A549 (cell line): Measurements from ENCODE around the gene FGD4. TPM values are rescaled to one million over a fixed set of nuclear protein-coding genes. Genes with fewer than 3 reads are reported as not detected.

Source experiments
- ATAC-seq, 2 experiments: fragments of 200-7000 bp in 1 of 2; fragments of >200 bp in 1 of 2; cut with Nextera tagmentation in 1 of 2; cut with Tn5 transposase in 1 of 2; 3 replicates each; pipeline versions ENCODE4 v1.8.0 to v1.9.1; 2018 to 2020; ENCODE audit warnings: mild to moderate bottlenecking in 1 of 2, moderate library complexity in 1 of 2
- CTCF ChIA-PET: fragments of 300-600 bp; sonication (Branson Sonifier 250); formaldehyde crosslinking; extraction: SDS; loops from one replicate; lab custom pipeline; 2021; ENCODE audit warnings: antibody characterized with exemption, inconsistent platforms; lab: Yijun Ruan, JAX
- POLR2A ChIA-PET: fragments of 350-600 bp; formaldehyde crosslinking; extraction: SDS; loops from one replicate; lab custom pipeline; 2021; ENCODE audit warnings: antibody characterized with exemption, inconsistent platforms; lab: Yijun Ruan, JAX
- DNase-seq, 2 experiments: peaks; one replicate each; pipeline versions ENCODE4 v3.0.0 to v3.0.0-alpha.2; 2011 to 2016; ENCODE audit warnings: low read depth in 1 of 2, low spot score in 1 of 2
- FAIRE-seq: peaks from 2 replicates; lab custom pipeline; 2011; peaks lifted over from hg19 to GRCh38; lab: Jason Lieb, UNC
- H3K27ac ChIP-seq, 2 experiments: fragments of >200 bp; sonication (Bioruptor Twin); formaldehyde crosslinking; 3 replicates each; pipeline ENCODE4 v1.5.1; 2016 to 2017
- H3K4me1 ChIP-seq: fragments of >200 bp; sonication (Bioruptor Twin); formaldehyde crosslinking; 3 replicates; pipeline ENCODE4 v1.6.1; 2016
- H3K4me2 ChIP-seq: fragments of >200 bp; sonication (Bioruptor Twin); formaldehyde crosslinking; 3 replicates; pipeline ENCODE4 v1.6.1; 2016
- H3K4me3 ChIP-seq: fragments of >200 bp; sonication (Bioruptor Twin); formaldehyde crosslinking; 3 replicates; pipeline ENCODE4 v1.5.1; 2016
- H3K9me3 ChIP-seq: fragments of >200 bp; sonication (Bioruptor Twin); formaldehyde crosslinking; 3 replicates; pipeline ENCODE4 v1.6.1; 2016
- CBX2 ChIP-seq: fragments of 200-600 bp; sonication (generic); IDR thresholded peaks from 2 replicates; pipeline ENCODE4 v1.6.1; 2016; ENCODE audit warnings: low read depth, mild to moderate bottlenecking, borderline replicate concordance
- CBX8 ChIP-seq: fragments of 200-600 bp; sonication (generic); IDR thresholded peaks from 2 replicates; pipeline ENCODE4 v1.6.1; 2016
- CHD4 ChIP-seq: fragments of 200-600 bp; sonication (generic); IDR thresholded peaks from 2 replicates; pipeline ENCODE4 v1.6.1; 2016; ENCODE audit warnings: antibody characterized with exemption, mild to moderate bottlenecking, borderline replicate concordance
- EHF ChIP-seq: fragments of 250-450 bp; sonication (Bioruptor Pico); IDR thresholded peaks from 2 replicates; pipeline ENCODE4 v1.5.0; 2020; ENCODE audit warnings: mild to moderate bottlenecking
- FOSL2 ChIP-seq, 2 experiments: fragments of 450-650 bp in 1 of 2; fragments of >200 bp in 1 of 2; sonication (Bioruptor Twin) in 1 of 2; formaldehyde crosslinking; IDR thresholded peaks; 2 replicates each; pipeline versions ENCODE4 v1.5.0 to v1.6.1; 2016 to 2020; ENCODE audit warnings: mild to moderate bottlenecking in 1 of 2, moderate library complexity in 1 of 2
- FOXS1 ChIP-seq: fragments of 250-450 bp; sonication (Bioruptor Pico); IDR thresholded peaks from 2 replicates; pipeline ENCODE4 v1.5.0; 2020; ENCODE audit warnings: mild to moderate bottlenecking, moderate library complexity
- JUNB ChIP-seq: fragments of >200 bp; sonication (Bioruptor Twin); formaldehyde crosslinking; IDR thresholded peaks from 2 replicates; pipeline ENCODE4 v1.6.1; 2016
- KDM1A ChIP-seq: fragments of 200-600 bp; sonication (generic); IDR thresholded peaks from 2 replicates; pipeline ENCODE4 v1.6.1; 2016; ENCODE audit warnings: low read depth, mild to moderate bottlenecking
- MAFK ChIP-seq: fragments of 450-650 bp; IDR thresholded peaks from 2 replicates; pipeline ENCODE4 v1.6.1; 2014; ENCODE audit not compliant: partially characterized antibody
- NFE2L2 ChIP-seq: fragments of 150-350 bp; conservative IDR thresholded peaks from 2 replicates; pipeline ENCODE4 v1.6.1; 2014; ENCODE audit warnings: low read length
- NPAS2 ChIP-seq: fragments of 250-450 bp; sonication (Bioruptor Pico); IDR thresholded peaks from 2 replicates; pipeline ENCODE4 v1.8.0; 2022; ENCODE audit warnings: mild to moderate bottlenecking, moderate library complexity, borderline replicate concordance
- NR3C1 ChIP-seq: fragments of >200 bp; sonication (Bioruptor Twin); formaldehyde crosslinking; IDR thresholded peaks from 3 replicates; pipeline ENCODE4 v1.6.1; 2017
- PHF8 ChIP-seq: fragments of 200-600 bp; sonication (generic); IDR thresholded peaks from 2 replicates; pipeline ENCODE4 v1.6.1; 2016; ENCODE audit warnings: low read depth, mild to moderate bottlenecking, antibody characterized with exemption, moderate library complexity, borderline replicate concordance
- RARB ChIP-seq: fragments of 250-450 bp; sonication (Bioruptor Pico); IDR thresholded peaks from 2 replicates; pipeline ENCODE4 v1.8.0; 2021; ENCODE audit warnings: mild to moderate bottlenecking, moderate library complexity
- RCOR1 ChIP-seq: fragments of 150-350 bp; IDR thresholded peaks from 2 replicates; pipeline ENCODE4 v1.6.1; 2014; ENCODE audit warnings: antibody characterized with exemption, low read length, low read depth
- RFX5 ChIP-seq: fragments of 450-650 bp; IDR thresholded peaks from 2 replicates; pipeline ENCODE4 v1.7.1; 2014; ENCODE audit warnings: antibody characterized with exemption, mild to moderate bottlenecking, moderate library complexity
- RNF2 ChIP-seq: fragments of 200-600 bp; sonication (generic); IDR thresholded peaks from 2 replicates; pipeline ENCODE4 v1.6.1; 2016; ENCODE audit warnings: low read depth, mild to moderate bottlenecking, antibody characterized with exemption, moderate library complexity, borderline replicate concordance
- SMC3 ChIP-seq: fragments of >200 bp; sonication (Bioruptor Twin); formaldehyde crosslinking; IDR thresholded peaks from 3 replicates; pipeline ENCODE4 v1.6.1; 2018; ENCODE audit warnings: inconsistent platforms
- SREBF2 ChIP-seq: fragments of 450-650 bp; IDR thresholded peaks from 2 replicates; pipeline ENCODE4 v1.6.1; 2014; ENCODE audit warnings: mild to moderate bottlenecking, moderate library complexity
- ZNF302 ChIP-seq: fragments of 250-450 bp; sonication (Bioruptor Pico); IDR thresholded peaks from 2 replicates; pipeline ENCODE4 v1.9.0; 2021; ENCODE audit warnings: inconsistent platforms, mild to moderate bottlenecking, moderate library complexity
- WGBS: methylation state at CpG from one replicate; pipeline ENCODE4 v1.1.6; 2017; ENCODE audit errors: missing lambda C conversion rate; 5-methylcytosine and 5-hydroxymethylcytosine counted together
- polyA plus RNA-seq, 4 experiments: library from polyadenylated mRNA; depleted of rRNA in 3 of 4; stranded (reverse); fragments of >200 nt; fragmentation: RNase III in 1 of 4; extraction: RNeasy Plus Mini Kit Qiagen cat#74134 plus additional on column Dnase treatment in 1 of 4; gene quantifications; 2 replicates in 3 of 4; 3 replicates in 1 of 4; pipeline ENCODE4 v1.2.3, GENCODE V29; 2011 to 2017
- TF ChIP-seq, protein P1 (sequence below): IDR thresholded peaks from 2 replicates; pipeline ENCODE4 v1.6.1; 2012
- TF ChIP-seq, protein P2 (sequence below): fragments of 200-600 bp; sonication (generic); IDR thresholded peaks from 2 replicates; pipeline ENCODE4 v1.6.1; 2016; ENCODE audit warnings: antibody characterized with exemption, mild to moderate bottlenecking, moderate library complexity
- TF ChIP-seq, protein P3 (sequence below): fragments of >200 bp; sonication (Bioruptor Twin); formaldehyde crosslinking; IDR thresholded peaks from 2 replicates; pipeline ENCODE4 v1.6.1; 2016
- TF ChIP-seq, protein P4 (sequence below): fragments of 250-450 bp; sonication (Bioruptor Pico); IDR thresholded peaks from 2 replicates; pipeline ENCODE4 v1.5.0; 2020; ENCODE audit warnings: low read depth, mild to moderate bottlenecking, moderate library complexity
- TF ChIP-seq, protein P5 (sequence below): fragments of 250-450 bp; sonication (Bioruptor Pico); IDR thresholded peaks from 2 replicates; pipeline ENCODE4 v1.5.0; 2021; ENCODE audit warnings: mild to moderate bottlenecking, moderate library complexity, borderline replicate concordance

Gene FGD4
- polyA plus RNA-seq, 2 of the 4 experiments (the other 2 are of a cell fraction) = 2.2 to 6.0 TPM

DNA sequence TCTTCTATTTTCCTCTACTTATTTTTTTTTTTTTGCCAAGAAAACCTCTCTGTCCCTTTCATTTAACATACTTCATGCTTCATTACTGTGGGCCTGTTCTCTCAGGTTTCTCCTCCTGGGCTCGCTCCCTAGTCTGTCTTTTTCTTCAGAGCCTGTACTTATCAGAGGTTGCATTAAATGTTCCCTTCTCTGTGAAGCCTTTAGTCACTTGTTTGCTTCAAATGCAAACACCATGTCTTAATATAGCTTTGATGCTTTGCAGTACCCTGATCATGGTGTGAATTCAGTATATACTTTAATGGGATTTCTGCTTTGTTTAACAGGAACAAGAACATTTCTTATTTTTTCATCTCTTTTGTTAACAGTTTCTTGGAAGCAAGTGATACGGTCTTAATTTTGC is 207.1 kb downstream of the FGD4 start (continued):
- TF ChIP-seq, protein P1, sequence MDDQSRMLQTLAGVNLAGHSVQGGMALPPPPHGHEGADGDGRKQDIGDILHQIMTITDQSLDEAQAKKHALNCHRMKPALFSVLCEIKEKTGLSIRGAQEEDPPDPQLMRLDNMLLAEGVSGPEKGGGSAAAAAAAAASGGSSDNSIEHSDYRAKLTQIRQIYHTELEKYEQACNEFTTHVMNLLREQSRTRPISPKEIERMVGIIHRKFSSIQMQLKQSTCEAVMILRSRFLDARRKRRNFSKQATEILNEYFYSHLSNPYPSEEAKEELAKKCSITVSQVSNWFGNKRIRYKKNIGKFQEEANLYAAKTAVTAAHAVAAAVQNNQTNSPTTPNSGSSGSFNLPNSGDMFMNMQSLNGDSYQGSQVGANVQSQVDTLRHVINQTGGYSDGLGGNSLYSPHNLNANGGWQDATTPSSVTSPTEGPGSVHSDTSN = no peak
- TF ChIP-seq, protein P2, sequence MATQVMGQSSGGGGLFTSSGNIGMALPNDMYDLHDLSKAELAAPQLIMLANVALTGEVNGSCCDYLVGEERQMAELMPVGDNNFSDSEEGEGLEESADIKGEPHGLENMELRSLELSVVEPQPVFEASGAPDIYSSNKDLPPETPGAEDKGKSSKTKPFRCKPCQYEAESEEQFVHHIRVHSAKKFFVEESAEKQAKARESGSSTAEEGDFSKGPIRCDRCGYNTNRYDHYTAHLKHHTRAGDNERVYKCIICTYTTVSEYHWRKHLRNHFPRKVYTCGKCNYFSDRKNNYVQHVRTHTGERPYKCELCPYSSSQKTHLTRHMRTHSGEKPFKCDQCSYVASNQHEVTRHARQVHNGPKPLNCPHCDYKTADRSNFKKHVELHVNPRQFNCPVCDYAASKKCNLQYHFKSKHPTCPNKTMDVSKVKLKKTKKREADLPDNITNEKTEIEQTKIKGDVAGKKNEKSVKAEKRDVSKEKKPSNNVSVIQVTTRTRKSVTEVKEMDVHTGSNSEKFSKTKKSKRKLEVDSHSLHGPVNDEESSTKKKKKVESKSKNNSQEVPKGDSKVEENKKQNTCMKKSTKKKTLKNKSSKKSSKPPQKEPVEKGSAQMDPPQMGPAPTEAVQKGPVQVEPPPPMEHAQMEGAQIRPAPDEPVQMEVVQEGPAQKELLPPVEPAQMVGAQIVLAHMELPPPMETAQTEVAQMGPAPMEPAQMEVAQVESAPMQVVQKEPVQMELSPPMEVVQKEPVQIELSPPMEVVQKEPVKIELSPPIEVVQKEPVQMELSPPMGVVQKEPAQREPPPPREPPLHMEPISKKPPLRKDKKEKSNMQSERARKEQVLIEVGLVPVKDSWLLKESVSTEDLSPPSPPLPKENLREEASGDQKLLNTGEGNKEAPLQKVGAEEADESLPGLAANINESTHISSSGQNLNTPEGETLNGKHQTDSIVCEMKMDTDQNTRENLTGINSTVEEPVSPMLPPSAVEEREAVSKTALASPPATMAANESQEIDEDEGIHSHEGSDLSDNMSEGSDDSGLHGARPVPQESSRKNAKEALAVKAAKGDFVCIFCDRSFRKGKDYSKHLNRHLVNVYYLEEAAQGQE = no peak
- no peak for TF ChIP-seq MAFK
- TF ChIP-seq, protein P3, sequence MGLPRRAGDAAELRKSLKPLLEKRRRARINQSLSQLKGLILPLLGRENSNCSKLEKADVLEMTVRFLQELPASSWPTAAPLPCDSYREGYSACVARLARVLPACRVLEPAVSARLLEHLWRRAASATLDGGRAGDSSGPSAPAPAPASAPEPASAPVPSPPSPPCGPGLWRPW = no peak
- no peak for TF ChIP-seq SMC3
- TF ChIP-seq CHD4 = no peak
- no peak for TF ChIP-seq KDM1A
- no peak for TF ChIP-seq SREBF2
- no peak for TF ChIP-seq PHF8
- TF ChIP-seq ZNF302 = no peak
- TF ChIP-seq RCOR1 = no peak
- no peak for TF ChIP-seq RARB (CRISPR knock-in tag)

DNA sequence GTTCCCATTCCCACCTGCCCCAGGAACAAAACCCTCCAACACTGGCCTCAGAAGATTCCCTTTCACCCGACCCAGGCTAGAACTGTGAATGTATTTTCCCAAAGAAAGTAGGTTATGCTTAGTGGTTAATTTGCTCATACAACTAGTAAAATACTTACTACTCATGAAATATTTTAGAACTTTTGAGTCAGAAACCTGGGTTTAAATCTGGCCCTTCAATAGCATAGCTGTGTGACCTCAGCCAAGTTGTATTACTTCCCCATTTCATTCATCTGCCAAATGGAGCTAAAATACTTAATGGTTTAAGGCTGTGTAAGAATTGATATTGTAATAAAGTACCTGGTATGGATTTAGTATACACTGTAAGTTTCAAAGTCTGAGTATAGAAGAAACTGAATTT is 210.6 kb downstream of the FGD4 start:
- 72% methylated on average over 1 of the region's 1 CpG for whole genome bisulfite sequencing
- H3K4me2 ChIP-seq = no peak overlapping the region
- H3K4me1 ChIP-seq = no peaks in the 10 kb centered on the region
- no peak for FAIRE-seq
- H3K27ac ChIP-seq = no peak overlapping the region
- no peak overlapping the region for H3K4me3 ChIP-seq
- ChIA-PET CTCF (interaction anchor here (1.3 kb wide), 1 partner anchor 48 kb away, joined by 3 read pairs; no protein-coding TSS in a partner anchor), POLR2A (no interaction called here)
- no peak for ATAC-seq
- DNase-seq = no peak
- H3K9me3 ChIP-seq = no peaks in the 10 kb centered on the region
- TF ChIP-seq, protein P3 = no peak
- no peak for TF ChIP-seq FOSL2 (IDR thresholded peaks at IDR 0.05)
- TF ChIP-seq FOSL2 (CRISPR knock-in tag; IDR thresholded peaks at IDR 0.05) = no peak
- no peak for TF ChIP-seq EHF (CRISPR knock-in tag)
- TF ChIP-seq JUNB = no peak
- no peak for TF ChIP-seq NR3C1
- TF ChIP-seq, protein P4, sequence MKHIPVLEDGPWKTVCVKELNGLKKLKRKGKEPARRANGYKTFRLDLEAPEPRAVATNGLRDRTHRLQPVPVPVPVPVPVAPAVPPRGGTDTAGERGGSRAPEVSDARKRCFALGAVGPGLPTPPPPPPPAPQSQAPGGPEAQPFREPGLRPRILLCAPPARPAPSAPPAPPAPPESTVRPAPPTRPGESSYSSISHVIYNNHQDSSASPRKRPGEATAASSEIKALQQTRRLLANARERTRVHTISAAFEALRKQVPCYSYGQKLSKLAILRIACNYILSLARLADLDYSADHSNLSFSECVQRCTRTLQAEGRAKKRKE (CRISPR knock-in tag) = no peak
- no peak for TF ChIP-seq CHD4
- TF ChIP-seq MAFK = no peak
- TF ChIP-seq NFE2L2 = no peak
- no peak for TF ChIP-seq RFX5
- TF ChIP-seq ZNF302 = no peak
- TF ChIP-seq, protein P5, sequence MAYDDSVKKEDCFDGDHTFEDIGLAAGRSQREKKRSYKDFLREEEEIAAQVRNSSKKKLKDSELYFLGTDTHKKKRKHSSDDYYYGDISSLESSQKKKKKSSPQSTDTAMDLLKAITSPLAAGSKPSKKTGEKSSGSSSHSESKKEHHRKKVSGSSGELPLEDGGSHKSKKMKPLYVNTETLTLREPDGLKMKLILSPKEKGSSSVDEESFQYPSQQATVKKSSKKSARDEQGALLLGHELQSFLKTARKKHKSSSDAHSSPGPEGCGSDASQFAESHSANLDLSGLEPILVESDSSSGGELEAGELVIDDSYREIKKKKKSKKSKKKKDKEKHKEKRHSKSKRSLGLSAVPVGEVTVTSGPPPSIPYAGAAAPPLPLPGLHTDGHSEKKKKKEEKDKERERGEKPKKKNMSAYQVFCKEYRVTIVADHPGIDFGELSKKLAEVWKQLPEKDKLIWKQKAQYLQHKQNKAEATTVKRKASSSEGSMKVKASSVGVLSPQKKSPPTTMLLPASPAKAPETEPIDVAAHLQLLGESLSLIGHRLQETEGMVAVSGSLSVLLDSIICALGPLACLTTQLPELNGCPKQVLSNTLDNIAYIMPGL (CRISPR knock-in tag) = no peak
- no peak for TF ChIP-seq PHF8
- no peak for TF ChIP-seq CBX2
- TF ChIP-seq NPAS2 (CRISPR knock-in tag) = no peak
- no peak for TF ChIP-seq FOXS1 (CRISPR knock-in tag)
- no peak for TF ChIP-seq CBX8
- no peak for TF ChIP-seq RNF2
- TF ChIP-seq, protein P1 = no peak
